Panc1 (cell line): ENCODE data around the gene SNRPD3. TPM values are rescaled to one million over a fixed set of nuclear protein-coding genes. Genes with fewer than 3 reads are reported as not detected.

Source experiments
- ATAC-seq: fragments of 200-7000 bp; cut with Tn5 transposase; 2 replicates; pipeline ENCODE4 v1.9.1; 2020; ENCODE audit warnings: mild to moderate bottlenecking, moderate library complexity
- BruUV-seq: library from RNA; stranded (reverse); fragments of 400-500 nt; replicated peaks from 2 replicates; lab custom pipeline; 2021; lab: Mats Ljungman, UMichigan
- CTCF ChIA-PET: fragments of 300-600 bp; sonication (Branson Sonifier 250); formaldehyde crosslinking; loops from one replicate; lab custom pipeline; 2022; ENCODE audit warnings: antibody characterized with exemption; lab: Charles Lee
- POLR2A ChIA-PET: fragments of 300-600 bp; sonication (Branson Sonifier 250); formaldehyde crosslinking; loops from one replicate; lab custom pipeline; 2022; ENCODE audit warnings: antibody characterized with exemption; lab: Charles Lee
- DNase-seq: peaks from one replicate; pipeline ENCODE4 v3.0.0-alpha.2; 2010; ENCODE audit warnings: low read depth, low spot score
- H3K27ac ChIP-seq: 2 replicates; pipeline ENCODE4 v1.5.1; 2011; ENCODE audit warnings: mild to moderate bottlenecking, low read length, inconsistent platforms
- H3K27me3 ChIP-seq: fragments of 200-500 bp; sonication (Bioruptor generic); 2 replicates; pipeline ENCODE4 v1.6.0; 2014; ENCODE audit warnings: low read length, inconsistent platforms; ENCODE audit not compliant: control insufficient read depth, insufficient read depth
- H3K36me3 ChIP-seq: fragments of 200-500 bp; sonication (Bioruptor generic); 2 replicates; pipeline ENCODE4 v1.5.1; 2014; ENCODE audit warnings: inconsistent platforms, mild to moderate bottlenecking, low read length, moderate library complexity; ENCODE audit not compliant: control insufficient read depth, insufficient read depth
- H3K4me1 ChIP-seq: 2 replicates; pipeline ENCODE4 v1.5.1; 2011; ENCODE audit warnings: inconsistent platforms, mild to moderate bottlenecking, low read length, moderate library complexity; ENCODE audit not compliant: control insufficient read depth, insufficient read depth
- H3K4me3 ChIP-seq, 2 experiments: 2 replicates each; pipeline ENCODE4 v1.5.1; 2011 to 2012; ENCODE audit warnings: low read depth in 2 of 2, low read length in 2 of 2, mild to moderate bottlenecking in 2 of 2, inconsistent platforms in 1 of 2, moderate library complexity in 1 of 2
- H3K9me3 ChIP-seq: fragments of 200-500 bp; sonication (Bioruptor generic); 2 replicates; pipeline ENCODE4 v1.5.1; 2014; ENCODE audit warnings: low read depth, mild to moderate bottlenecking, inconsistent platforms, low read length, moderate library complexity; ENCODE audit not compliant: control insufficient read depth, insufficient read depth
- CTCF ChIP-seq: fragments of 450-650 bp; IDR thresholded peaks from 2 replicates; pipeline ENCODE4 v1.5.1; 2017; ENCODE audit warnings: mild to moderate bottlenecking
- POLR2AphosphoS5 ChIP-seq: IDR thresholded peaks from 2 replicates; pipeline ENCODE4 v1.6.1; 2012; ENCODE audit warnings: mild to moderate bottlenecking, low read depth, low read length, moderate library complexity
- REST ChIP-seq, 2 experiments: IDR thresholded peaks; 2 replicates each; pipeline ENCODE4 v1.6.1; 2011 to 2012; ENCODE audit warnings: low read depth in 2 of 2, control low read depth in 1 of 2, low read length in 1 of 2, mild to moderate bottlenecking in 1 of 2, moderate library complexity in 1 of 2; ENCODE audit not compliant: insufficient read depth in 1 of 2
- SIN3A ChIP-seq: IDR thresholded peaks from 2 replicates; pipeline ENCODE4 v1.6.1; 2012; ENCODE audit warnings: low read depth, mild to moderate bottlenecking, low read length, moderate library complexity, borderline replicate concordance; ENCODE audit not compliant: insufficient read depth
- TCF7L2 ChIP-seq: IDR thresholded peaks from 2 replicates; pipeline ENCODE4 v1.6.1; 2011; ENCODE audit warnings: mild to moderate bottlenecking, low read depth, low read length, inconsistent platforms
- in situ Hi-C: cut with HindIII; loops from 2 replicates; pipeline ENCODE4 v1.10.0; 2016; ENCODE audit warnings: low sequenced_read_pairs, low pct_unique_long_range_greater_than_20kb
- intact Hi-C: fragments of 100-400 bp; cut with micrococcal nuclease; formaldehyde crosslinking; loops from one replicate; pipeline ENCODE4 v1.10.0; 2022; ENCODE audit not compliant: unreplicated experiment
- total RNA-seq: library from RNA; stranded (reverse); gene quantifications from one replicate; pipeline ENCODE4 v1.2.1, GENCODE V29; 2021; ENCODE audit not compliant: unreplicated experiment

Gene SNRPD3
- total RNA-seq, 1 experiment from 2014 or later, result 89.4 TPM

GRCh38 chr22:24542641-24543040 lies 13.2 kb upstream of the SNRPD3 start:
- ATAC-seq, result no peak
- DNase-seq, result no peak
- Histone ChIP-seq H3K4me1 (no peaks in the 10 kb centered on the region), H3K36me3 (no peaks in the 10 kb centered on the region), H3K4me3 (no peak overlapping the region), H3K9me3 (no peaks in the 10 kb centered on the region), H3K27me3 (no peaks in the 10 kb centered on the region), H3K27ac (no peak overlapping the region)
- TF ChIP-seq POLR2AphosphoS5, result no peak
- TF ChIP-seq TCF7L2, result no peak
- TF ChIP-seq CTCF, result no peak
- TF ChIP-seq SIN3A, result no peak
- TF ChIP-seq REST (IDR thresholded peaks at IDR 0.05; ENCODE audit: insufficient read depth in 1 of 2, low read depth in 2 of 2, low read length in 1 of 2), result no peak
- CTCF ChIA-PET, result no interaction called here
- POLR2A ChIA-PET, result interaction anchor here (0.6 kb wide), 1 partner anchor 13 kb away, joined by 3 read pairs; no protein-coding TSS in a partner anchor
- intact Hi-C loops, result no loop called here
- BruUV-seq, result no TSS peak
- in situ Hi-C loops, result no loop called here

GRCh38 chr22:24543185-24543601 lies 12.6 kb upstream of the SNRPD3 start:
- no peaks in the 10 kb centered on the region for H3K27me3 ChIP-seq
- intact Hi-C loops, result no loop called here
- ChIA-PET CTCF (no interaction called here), POLR2A (interaction anchor here (0.6 kb wide), 1 partner anchor 13 kb away, joined by 3 read pairs; no protein-coding TSS in a partner anchor)
- in situ Hi-C loops, result no loop called here
- DNase-seq (no peak), ATAC-seq (no peak)
- no peaks in the 10 kb centered on the region for H3K36me3 ChIP-seq
- BruUV-seq, result no TSS peak
- H3K9me3 ChIP-seq, result no peaks in the 10 kb centered on the region
- H3K4me3 ChIP-seq, result no peak overlapping the region
- H3K27ac ChIP-seq, result no peak overlapping the region
- no peaks in the 10 kb centered on the region for H3K4me1 ChIP-seq
- TF ChIP-seq TCF7L2 (no peak), CTCF (no peak), POLR2AphosphoS5 (no peak), REST (IDR thresholded peaks at IDR 0.05; ENCODE audit: insufficient read depth in 1 of 2, low read depth in 2 of 2, low read length in 1 of 2) (no peak), SIN3A (no peak)
